B cell (primary cell): ENCODE data around the gene PPM1N. TPM values are rescaled to one million over a fixed set of nuclear protein-coding genes. Genes with fewer than 3 reads are reported as not detected.

Source experiments
- ATAC-seq: fragments of 200-7000 bp; cut with Tn5 transposase; one replicate; pipeline ENCODE4 v1.10.0; 2021; ENCODE audit warnings: low read depth, mild to moderate bottlenecking, moderate number of reproducible peaks, moderate library complexity
- CTCF ChIA-PET: fragments of 350-600 bp; sonication (Branson Sonifier 250); formaldehyde crosslinking; loops from one replicate; lab custom pipeline; 2021; ENCODE audit warnings: antibody characterized with exemption, inconsistent platforms; lab: Charles Lee
- POLR2A ChIA-PET: fragments of 350-600 bp; sonication (Branson Sonifier 250); formaldehyde crosslinking; loops from one replicate; lab custom pipeline; 2021; ENCODE audit warnings: antibody characterized with exemption; lab: Charles Lee
- DNase-seq: peaks from one replicate; pipeline ENCODE4 v3.0.0; 2013
- H2AFZ ChIP-seq: 2 replicates; pipeline ENCODE4 v1.6.1; 2012; ENCODE audit warnings: mild to moderate bottlenecking, low read depth, low read length; ENCODE audit not compliant: insufficient read depth, poor library complexity, severe bottlenecking
- H3K27ac ChIP-seq, 2 donors: 1 replicate in 1 of 2; 2 replicates in 1 of 2; pipeline ENCODE4 v1.5.1; 2012 to 2013; ENCODE audit warnings: low read length in 2 of 2, mild to moderate bottlenecking in 2 of 2, moderate library complexity in 1 of 2
- H3K27me3 ChIP-seq, 4 experiments: fragments of 200-600 bp in 1 of 4; sonication (generic) in 1 of 4; replicated peaks in 1 of 4; 1 replicate in 2 of 4; 2 replicates in 2 of 4; pipeline versions ENCODE4 v1.6.1 to v1.7.0; 2013 to 2016; ENCODE audit warnings: low read length in 3 of 4, mild to moderate bottlenecking in 2 of 4, mixed read lengths in 1 of 4, moderate library complexity in 1 of 4; ENCODE audit not compliant: insufficient read depth in 4 of 4, control insufficient read depth in 3 of 4; ENCODE audit errors: control extremely low read depth in 1 of 4
- H3K36me3 ChIP-seq, 2 experiments: replicated peaks in 1 of 2; 1 replicate in 1 of 2; 2 replicates in 1 of 2; pipeline versions ENCODE4 v1.6.1 to v1.7.1; 2013; ENCODE audit warnings: low read length in 1 of 2; ENCODE audit not compliant: insufficient read depth in 2 of 2, control insufficient read depth in 1 of 2; ENCODE audit errors: control extremely low read depth in 1 of 2, extremely low read depth in 1 of 2
- H3K4me1 ChIP-seq, 2 donors: fragments of 200-600 bp in 1 of 2; sonication (generic) in 1 of 2; 1 replicate in 1 of 2; 2 replicates in 1 of 2; pipeline versions ENCODE4 v1.5.1 to v1.6.1; 2013 to 2017; ENCODE audit warnings: low read length in 2 of 2; ENCODE audit not compliant: control insufficient read depth in 2 of 2, insufficient read depth in 2 of 2
- H3K4me2 ChIP-seq: replicated peaks from 2 replicates; pipeline ENCODE3; 2012; ENCODE audit warnings: mild to moderate bottlenecking, low read depth, low read length; ENCODE audit not compliant: poor library complexity, severe bottlenecking
- H3K4me3 ChIP-seq, 5 experiments: fragments of 200-600 bp in 1 of 5; sonication (generic) in 1 of 5; 1 replicate in 3 of 5; 2 replicates in 2 of 5; pipeline versions ENCODE4 v1.5.1 to v1.7.0; 2011 to 2016; ENCODE audit warnings: low read length in 4 of 5, mild to moderate bottlenecking in 4 of 5, low read depth in 2 of 5, control low read depth in 1 of 5, moderate library complexity in 1 of 5; ENCODE audit not compliant: insufficient read depth in 1 of 5; ENCODE audit errors: control extremely low read depth in 1 of 5, extremely low read depth in 1 of 5
- H3K79me2 ChIP-seq: fragments of 200-600 bp; sonication (generic); one replicate; pipeline ENCODE4 v1.6.0; 2016; ENCODE audit warnings: low read length; ENCODE audit not compliant: control insufficient read depth, insufficient read depth
- H3K9ac ChIP-seq: fragments of 200-600 bp; sonication (generic); 2 replicates; pipeline ENCODE4 v1.6.1; 2017; ENCODE audit warnings: mild to moderate bottlenecking, low read length, moderate library complexity
- H3K9me3 ChIP-seq, 3 donors: one replicate each; pipeline versions ENCODE4 v1.6.1 to v1.7.1; 2013; ENCODE audit warnings: low read length in 2 of 3; ENCODE audit not compliant: control insufficient read depth in 2 of 3, insufficient read depth in 1 of 3; ENCODE audit errors: control extremely low read depth in 1 of 3
- H4K20me1 ChIP-seq: 2 replicates; pipeline ENCODE4 v1.6.0; 2012; ENCODE audit warnings: mild to moderate bottlenecking, low read length; ENCODE audit not compliant: insufficient read depth, control insufficient read depth, poor library complexity, severe bottlenecking
- H3K27ac Mint-ChIP-seq: one replicate; pipeline ENCODE4 v1.8.0; 2021; ENCODE audit warnings: mixed read lengths
- H3K27me3 Mint-ChIP-seq: one replicate; pipeline ENCODE4 v1.8.0; 2021; ENCODE audit warnings: mixed read lengths
- H3K4me1 Mint-ChIP-seq: one replicate; pipeline ENCODE4 v1.8.0; 2021; ENCODE audit warnings: mixed read lengths
- H3K4me3 Mint-ChIP-seq: one replicate; pipeline ENCODE4 v1.8.0; 2021; ENCODE audit warnings: mixed read lengths
- H3K9me3 Mint-ChIP-seq: one replicate; pipeline ENCODE4 v1.8.0; 2022; ENCODE audit warnings: mixed read lengths; ENCODE audit not compliant: insufficient read depth
- CTCF ChIP-seq: fragments of 200-600 bp; IDR thresholded peaks from one replicate; pipeline ENCODE4 v1.8.0; 2022; ENCODE audit warnings: antibody characterized with exemption, mild to moderate bottlenecking
- EZH2 ChIP-seq: IDR thresholded peaks from 2 replicates; pipeline ENCODE4 v1.6.1; 2012; ENCODE audit warnings: borderline replicate concordance, low read depth, mild to moderate bottlenecking, moderate library complexity, low read length; ENCODE audit not compliant: insufficient read depth, poor library complexity, severe bottlenecking
- WGBS: methylation state at CpG from one replicate; pipeline ENCODE4 v1.1.5; 2013; ENCODE audit warnings: missing lambda C conversion rate; ENCODE audit not compliant: insufficient coverage; 5-methylcytosine and 5-hydroxymethylcytosine counted together
- intact Hi-C: fragments of 100-400 bp; cut with micrococcal nuclease; formaldehyde crosslinking; loops from one replicate; pipeline ENCODE4 v1.10.0; 2022
- polyA plus RNA-seq: library from polyadenylated mRNA; depleted of rRNA; stranded (reverse); fragments of >200 nt; gene quantifications from 2 replicates; pipeline ENCODE4 v1.2.3, GENCODE V29; 2012
- total RNA-seq, 2 donors: library from RNA; stranded (reverse); fragments of 120-200 nt in 1 of 2; gene quantifications; 1 replicate in 1 of 2; 2 replicates in 1 of 2; pipeline versions ENCODE4 v1.2.3 to v1.2.4, GENCODE V29; 2013 to 2022

Gene PPM1N
- total and polyA plus RNA-seq, 2 donors (not counting 1 experiment from before 2014, with no cell fraction given) = 2.6 to 6.5 TPM

- H3K9me3 Mint-ChIP-seq = no peaks in the 10 kb centered on the region
- CTCF ChIA-PET = interaction anchor here (0.6 to 7.3 kb wide), 11 partner anchors 9 to 172 kb away, joined by 3 to 98 read pairs (median 7); partner anchors contain the start of gene PPM1N
- peaks cover 23% of the 10 kb centered on the region for H3K27me3 Mint-ChIP-seq
- peak overlapping the region; percentile 95 for H3K27ac Mint-ChIP-seq
- peak; percentile 75 for DNase-seq
- POLR2A ChIA-PET = interaction anchor here (1.0 to 4.2 kb wide), 7 partner anchors 8 to 67 kb away, joined by 3 to 45 read pairs (median 5); no protein-coding TSS in a partner anchor
- Histone ChIP-seq H3K4me3 (peak overlapping the region in 4 of 5 experiments; percentile 68 to 100 (median 96)), H3K4me1 (peaks cover 35 to 51% of the 10 kb centered on the region in 2 donors), H3K9ac (peak overlapping the region; percentile 99), H2AFZ (no peak overlapping the region), H3K9me3 (no peaks in the 10 kb centered on the region), H3K4me2 (peak overlapping the region; percentile 93), H3K27ac (peak overlapping the region; percentile 96 to 100), H3K36me3 (no peaks in the 10 kb centered on the region), H4K20me1 (peaks cover 59% of the 10 kb centered on the region), H3K79me2 (no peaks in the 10 kb centered on the region), H3K27me3 (peaks cover 0 to 28% (median 13%) of the 10 kb centered on the region in 4 experiments)
- peak overlapping the region; percentile 92 for H3K4me3 Mint-ChIP-seq
- peaks cover 44% of the 10 kb centered on the region for H3K4me1 Mint-ChIP-seq
- ATAC-seq = peak; percentile 1
- intact Hi-C loops = loop anchor here (1.0 to 2.0 kb wide), 4 partner anchors 8 to 65 kb away; partner anchors contain the start of genes PPP1R13L and VASP
- no peak for TF ChIP-seq EZH2
- WGBS = 27% methylated on average over 11 of the region's 33 CpGs
Measured at GRCh38 chr19:45469945-45470761, 28.1 kb upstream of the PPM1N start.

GRCh38 chr19:45470762-45471081, 27.5 kb upstream of the PPM1N start:
- ATAC-seq (no peak), DNase-seq (peak; percentile 46)
- ChIA-PET POLR2A (interaction anchor here (4.2 kb wide), 1 partner anchor 31 kb away, joined by 45 read pairs; no protein-coding TSS in a partner anchor), CTCF (interaction anchor here (0.6 to 3.4 kb wide), 3 partner anchors 15 to 70 kb away, joined by 3 to 21 read pairs (median 4); no protein-coding TSS in a partner anchor)
- Mint-ChIP-seq H3K9me3 (no peaks in the 10 kb centered on the region), H3K4me3 (peak overlapping the region; percentile 92), H3K27me3 (peaks cover 23% of the 10 kb centered on the region), H3K27ac (peak overlapping the region; percentile 95), H3K4me1 (peaks cover 43% of the 10 kb centered on the region)
- WGBS = 90% methylated on average over 15 of the region's 15 CpGs
- Histone ChIP-seq H4K20me1 (peaks cover 59% of the 10 kb centered on the region), H3K9me3 (no peaks in the 10 kb centered on the region), H3K27me3 (peaks cover 0 to 28% (median 11%) of the 10 kb centered on the region in 4 experiments), H2AFZ (no peak overlapping the region), H3K79me2 (no peaks in the 10 kb centered on the region), H3K4me2 (peak overlapping the region; percentile 93), H3K4me3 (peak overlapping the region in 2 of 5 experiments; percentile 68 to 98), H3K27ac (no peak overlapping the region), H3K9ac (peak overlapping the region; percentile 99), H3K4me1 (peaks cover 35 to 48% of the 10 kb centered on the region in 2 donors), H3K36me3 (no peaks in the 10 kb centered on the region)
- TF ChIP-seq CTCF (no peak), EZH2 (no peak)
- intact Hi-C loops = no loop called here
